ENCODE measurements around the gene DERL3. TPM values are rescaled to one million over a fixed set of nuclear protein-coding genes. Genes with fewer than 3 reads are reported as not detected.

DERL3 gene
- total and polyA plus RNA-seq, 2 of the 13 experiments (the other 11 are each of a cell fraction or from before 2014, with no cell fraction given): not detected

DNA sequence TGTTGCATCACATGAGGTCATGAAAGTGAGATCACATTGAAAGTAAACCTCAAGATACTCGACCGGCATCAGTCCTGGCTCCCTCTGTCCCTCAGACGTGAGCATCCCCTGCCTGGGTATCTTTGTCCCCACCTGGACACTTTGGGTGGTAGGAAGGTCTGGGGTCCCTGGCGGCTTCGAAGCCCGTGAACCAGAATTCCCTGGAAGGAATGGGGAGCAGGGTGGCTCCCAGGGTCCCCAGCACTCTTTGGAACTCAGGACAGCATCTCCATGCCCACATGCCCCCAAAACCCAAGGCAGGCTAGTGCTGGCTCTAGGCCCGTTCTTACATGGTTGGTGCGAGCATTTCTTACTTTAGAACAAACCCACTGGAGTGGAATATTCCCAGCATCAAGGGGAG lies 7.5 kb downstream of the DERL3 start:
- H4K20me1 ChIP-seq (ENCODE audit: insufficient read depth, low read length): no peaks in the 10 kb centered on the region
- ATAC-seq (no peak), DNase-seq (ENCODE audit: low spot score) (no peak), FAIRE-seq (no peak)
- no peak overlapping the region for H2AFZ ChIP-seq (ENCODE audit: low read length)
- 95% methylated on average over 5 of the region's 8 CpGs for WGBS (ENCODE audit: low lambda C conversion rate)
- in situ Hi-C loops (cut with HindIII; ENCODE audit: extremely low pct_ligation_motif_present, low pct_unique_long_range_greater_than_20kb): loop anchor here (25.0 kb wide), 1 partner anchor 219 kb away; no protein-coding TSS in a partner anchor
- POLR2A ChIA-PET: no interaction called here
- no peak overlapping the region for H3K9ac ChIP-seq (ENCODE audit: insufficient read depth, low read depth, low read length)
- peaks cover 8% of the 10 kb centered on the region for H3K4me1 ChIP-seq (ENCODE audit: insufficient read depth, low read length)
- intact Hi-C loops (cut with micrococcal nuclease; ENCODE audit: unreplicated experiment): no loop called here
- no TSS peak for BruUV-seq (replicated peaks)
- H3K27ac ChIP-seq (ENCODE audit: extremely low read length, insufficient read depth, low read length): no peak overlapping the region
- H3K4me3 ChIP-seq (replicated peaks in 1 of 3; ENCODE audit: insufficient read depth in 1 of 3, low read depth in 2 of 3, low read length in 3 of 3): no peak overlapping the region
- H3K4me2 ChIP-seq (ENCODE audit: low read depth, low read length): no peak overlapping the region
- CTCF ChIA-PET (ENCODE audit: low intra/inter-chr PET ratio, low total read pairs): no interaction called here
- no peaks in the 10 kb centered on the region for H3K27me3 ChIP-seq (ENCODE audit: control insufficient read depth in 1 of 2, insufficient read depth in 2 of 2, low read length in 2 of 2)
- peaks cover 50 to 85% of the 10 kb centered on the region in 2 experiments; a peak in 4 of 5 replicates for H3K36me3 ChIP-seq (replicated peaks in 1 of 2; ENCODE audit: control insufficient read depth in 1 of 2, insufficient read depth in 2 of 2, low read length in 2 of 2)
- H3K79me2 ChIP-seq (ENCODE audit: insufficient read depth, low read length): no peaks in the 10 kb centered on the region
- H3K9me3 ChIP-seq (ENCODE audit: low read length): no peaks in the 10 kb centered on the region
- no peak for TF ChIP-seq HOXA5 (CRISPR knock-in tag; IDR thresholded peaks at IDR 0.05)
- no peak for TF ChIP-seq JDP2 (CRISPR knock-in tag; IDR thresholded peaks at IDR 0.05; ENCODE audit: borderline replicate concordance)
- no peak for TF ChIP-seq ZFP36L2 (CRISPR knock-in tag; IDR thresholded peaks at IDR 0.05)
- TF ChIP-seq ZNF530 (CRISPR knock-in tag; IDR thresholded peaks at IDR 0.05; ENCODE audit: low read depth): no peak
- TF ChIP-seq SOX13 (IDR thresholded peaks at IDR 0.05): no peak
- no peak for TF ChIP-seq SOX13 (CRISPR knock-in tag; conservative IDR thresholded peaks at IDR 0.05 in 1 of 2, IDR thresholded peaks at IDR 0.05 in 1 of 2)
- no peak for TF ChIP-seq ZNF180 (CRISPR knock-in tag; IDR thresholded peaks at IDR 0.05; ENCODE audit: borderline replicate concordance, low read depth)
- TF ChIP-seq, protein P1, sequence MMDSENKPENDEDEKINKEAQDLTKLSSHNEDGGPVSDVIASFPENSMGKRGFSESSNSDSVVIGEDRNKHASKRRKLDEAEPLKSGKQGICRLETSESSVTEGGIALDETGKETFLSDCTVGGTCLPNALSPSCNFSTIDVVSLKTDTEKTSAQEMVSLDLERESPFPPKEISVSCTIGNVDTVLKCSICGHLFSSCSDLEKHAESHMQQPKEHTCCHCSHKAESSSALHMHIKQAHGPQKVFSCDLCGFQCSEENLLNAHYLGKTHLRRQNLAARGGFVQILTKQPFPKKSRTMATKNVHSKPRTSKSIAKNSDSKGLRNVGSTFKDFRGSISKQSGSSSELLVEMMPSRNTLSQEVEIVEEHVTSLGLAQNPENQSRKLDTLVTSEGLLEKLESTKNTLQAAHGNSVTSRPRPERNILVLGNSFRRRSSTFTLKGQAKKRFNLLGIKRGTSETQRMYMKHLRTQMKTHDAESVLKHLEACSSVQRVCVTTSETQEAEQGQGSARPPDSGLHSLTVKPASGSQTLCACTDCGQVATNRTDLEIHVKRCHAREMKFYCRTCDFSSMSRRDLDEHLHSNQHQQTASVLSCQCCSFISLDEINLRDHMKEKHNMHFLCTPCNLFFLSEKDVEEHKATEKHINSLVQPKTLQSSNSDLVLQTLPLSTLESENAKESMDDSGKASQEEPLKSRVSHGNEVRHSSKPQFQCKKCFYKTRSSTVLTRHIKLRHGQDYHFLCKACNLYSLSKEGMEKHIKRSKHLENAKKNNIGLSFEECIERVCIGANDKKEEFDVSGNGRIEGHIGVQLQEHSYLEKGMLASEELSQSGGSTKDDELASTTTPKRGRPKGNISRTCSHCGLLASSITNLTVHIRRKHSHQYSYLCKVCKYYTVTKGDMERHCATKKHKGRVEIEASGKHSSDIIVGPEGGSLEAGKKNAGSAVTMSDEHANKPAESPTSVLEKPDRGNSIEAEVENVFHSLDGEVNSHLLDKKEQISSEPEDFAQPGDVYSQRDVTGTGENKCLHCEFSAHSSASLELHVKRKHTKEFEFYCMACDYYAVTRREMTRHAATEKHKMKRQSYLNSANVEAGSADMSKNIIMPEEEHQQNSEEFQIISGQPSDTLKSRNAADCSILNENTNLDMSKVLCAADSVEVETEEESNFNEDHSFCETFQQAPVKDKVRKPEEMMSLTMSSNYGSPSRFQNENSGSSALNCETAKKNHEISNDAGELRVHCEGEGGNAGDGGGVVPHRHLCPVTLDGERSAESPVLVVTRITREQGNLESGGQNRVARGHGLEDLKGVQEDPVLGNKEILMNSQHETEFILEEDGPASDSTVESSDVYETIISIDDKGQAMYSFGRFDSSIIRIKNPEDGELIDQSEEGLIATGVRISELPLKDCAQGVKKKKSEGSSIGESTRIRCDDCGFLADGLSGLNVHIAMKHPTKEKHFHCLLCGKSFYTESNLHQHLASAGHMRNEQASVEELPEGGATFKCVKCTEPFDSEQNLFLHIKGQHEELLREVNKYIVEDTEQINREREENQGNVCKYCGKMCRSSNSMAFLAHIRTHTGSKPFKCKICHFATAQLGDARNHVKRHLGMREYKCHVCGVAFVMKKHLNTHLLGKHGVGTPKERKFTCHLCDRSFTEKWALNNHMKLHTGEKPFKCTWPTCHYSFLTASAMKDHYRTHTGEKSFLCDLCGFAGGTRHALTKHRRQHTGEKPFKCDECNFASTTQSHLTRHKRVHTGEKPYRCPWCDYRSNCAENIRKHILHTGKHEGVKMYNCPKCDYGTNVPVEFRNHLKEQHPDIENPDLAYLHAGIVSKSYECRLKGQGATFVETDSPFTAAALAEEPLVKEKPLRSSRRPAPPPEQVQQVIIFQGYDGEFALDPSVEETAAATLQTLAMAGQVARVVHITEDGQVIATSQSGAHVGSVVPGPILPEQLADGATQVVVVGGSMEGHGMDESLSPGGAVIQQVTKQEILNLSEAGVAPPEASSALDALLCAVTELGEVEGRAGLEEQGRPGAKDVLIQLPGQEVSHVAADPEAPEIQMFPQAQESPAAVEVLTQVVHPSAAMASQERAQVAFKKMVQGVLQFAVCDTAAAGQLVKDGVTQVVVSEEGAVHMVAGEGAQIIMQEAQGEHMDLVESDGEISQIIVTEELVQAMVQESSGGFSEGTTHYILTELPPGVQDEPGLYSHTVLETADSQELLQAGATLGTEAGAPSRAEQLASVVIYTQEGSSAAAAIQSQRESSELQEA (CRISPR knock-in tag; IDR thresholded peaks at IDR 0.05; ENCODE audit: not compliant biosample characterization): no peak
- TF ChIP-seq, protein P2, sequence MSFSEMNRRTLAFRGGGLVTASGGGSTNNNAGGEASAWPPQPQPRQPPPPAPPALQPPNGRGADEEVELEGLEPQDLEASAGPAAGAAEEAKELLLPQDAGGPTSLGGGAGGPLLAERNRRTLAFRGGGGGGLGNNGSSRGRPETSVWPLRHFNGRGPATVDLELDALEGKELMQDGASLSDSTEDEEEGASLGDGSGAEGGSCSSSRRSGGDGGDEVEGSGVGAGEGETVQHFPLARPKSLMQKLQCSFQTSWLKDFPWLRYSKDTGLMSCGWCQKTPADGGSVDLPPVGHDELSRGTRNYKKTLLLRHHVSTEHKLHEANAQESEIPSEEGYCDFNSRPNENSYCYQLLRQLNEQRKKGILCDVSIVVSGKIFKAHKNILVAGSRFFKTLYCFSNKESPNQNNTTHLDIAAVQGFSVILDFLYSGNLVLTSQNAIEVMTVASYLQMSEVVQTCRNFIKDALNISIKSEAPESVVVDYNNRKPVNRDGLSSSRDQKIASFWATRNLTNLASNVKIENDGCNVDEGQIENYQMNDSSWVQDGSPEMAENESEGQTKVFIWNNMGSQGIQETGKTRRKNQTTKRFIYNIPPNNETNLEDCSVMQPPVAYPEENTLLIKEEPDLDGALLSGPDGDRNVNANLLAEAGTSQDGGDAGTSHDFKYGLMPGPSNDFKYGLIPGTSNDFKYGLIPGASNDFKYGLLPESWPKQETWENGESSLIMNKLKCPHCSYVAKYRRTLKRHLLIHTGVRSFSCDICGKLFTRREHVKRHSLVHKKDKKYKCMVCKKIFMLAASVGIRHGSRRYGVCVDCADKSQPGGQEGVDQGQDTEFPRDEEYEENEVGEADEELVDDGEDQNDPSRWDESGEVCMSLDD (CRISPR knock-in tag; IDR thresholded peaks at IDR 0.05; ENCODE audit: borderline replicate concordance): no peak
- no peak for TF ChIP-seq ZNF775 (CRISPR knock-in tag; IDR thresholded peaks at IDR 0.05; ENCODE audit: borderline replicate concordance)
- TF ChIP-seq PHF21A (CRISPR knock-in tag; IDR thresholded peaks at IDR 0.05): no peak
- TF ChIP-seq XBP1 (CRISPR knock-in tag; IDR thresholded peaks at IDR 0.05): no peak
- TF ChIP-seq MAZ (IDR thresholded peaks at IDR 0.05; ENCODE audit: borderline replicate concordance, low read depth, low read length): no peak
- no peak for TF ChIP-seq MAZ (CRISPR knock-in tag; IDR thresholded peaks at IDR 0.05; ENCODE audit: low read depth)
- no peak for TF ChIP-seq THAP11 (CRISPR knock-in tag; IDR thresholded peaks at IDR 0.05)
- TF ChIP-seq KMT2B (CRISPR knock-in tag; IDR thresholded peaks at IDR 0.05): no peak
